ENCODE data around the gene ALKBH4.

- TF ChIP-seq CTCF (IDR thresholded peaks at IDR 0.05) (no peak), POLR2AphosphoS5 (IDR thresholded peaks at IDR 0.05) (no peak), POLR2A (IDR thresholded peaks at IDR 0.05) (no peak)
These were observed 17.4 kb downstream of the ALKBH4 start for GRCh38 chr7:102447311-102447710.

Data from sigmoid colon (tissue), 4 donors.